Aorta (tissue), 5 donors: ENCODE measurements around the gene PLEKHA6. TPM values are rescaled to one million over a fixed set of nuclear protein-coding genes. Genes with fewer than 3 reads are reported as not detected.

Experiments used
- ATAC-seq: fragments of 200-7000 bp; cut with Tn5 transposase; one replicate; pipeline ENCODE4 v1.9.1; 2022; ENCODE audit warnings: moderate library complexity; ENCODE audit not compliant: low FRiP score
- DNase-seq, 2 donors: peaks; one replicate each; pipeline ENCODE4 v3.0.0-alpha.2; 2020
- H3K27ac ChIP-seq, 2 donors: one replicate each; pipeline ENCODE4 v1.5.1; 2013; ENCODE audit warnings: low read length in 2 of 2, mild to moderate bottlenecking in 2 of 2, moderate library complexity in 2 of 2, control low read depth in 1 of 2, inconsistent platforms in 1 of 2, low read depth in 1 of 2
- H3K27me3 ChIP-seq, 2 donors: one replicate each; pipeline ENCODE4 v1.6.1; 2013; ENCODE audit warnings: control low read depth in 1 of 2, low read length in 1 of 2, mild to moderate bottlenecking in 1 of 2, moderate library complexity in 1 of 2; ENCODE audit not compliant: insufficient read depth in 2 of 2, control insufficient read depth in 1 of 2
- H3K36me3 ChIP-seq, 2 donors: one replicate each; pipeline ENCODE4 v1.6.1; 2013; ENCODE audit warnings: control low read depth in 1 of 2, low read length in 1 of 2, mild to moderate bottlenecking in 1 of 2; ENCODE audit not compliant: insufficient read depth in 2 of 2, control insufficient read depth in 1 of 2
- H3K4me1 ChIP-seq, 2 donors: one replicate each; pipeline ENCODE4 v1.6.1; 2013; ENCODE audit warnings: low read length in 2 of 2, control low read depth in 1 of 2, mild to moderate bottlenecking in 1 of 2, moderate library complexity in 1 of 2; ENCODE audit not compliant: insufficient read depth in 2 of 2, control insufficient read depth in 1 of 2
- H3K4me3 ChIP-seq, 2 donors: one replicate each; pipeline ENCODE4 v1.5.1; 2013; ENCODE audit warnings: low read length in 2 of 2, control low read depth in 1 of 2, mild to moderate bottlenecking in 1 of 2
- H3K9me3 ChIP-seq: one replicate; pipeline ENCODE4 v1.6.1; 2013; ENCODE audit warnings: mild to moderate bottlenecking, low read length; ENCODE audit not compliant: control insufficient read depth
- WGBS, 2 donors: extraction: QIAGEN DNeasy Blood & Tissue Kit; methylation state at CpG; one replicate each; pipeline ENCODE4 v1.1.7; 2013; 5-methylcytosine and 5-hydroxymethylcytosine counted together
- intact Hi-C, 2 donors: fragments of 100-400 bp; cut with DNase I; formaldehyde crosslinking; loops; one replicate each; pipeline versions ENCODE4 v1.14.2 to v1.15.0; 2022
- long read RNA-seq, 2 donors: library from polyadenylated mRNA; unstranded; transcript quantifications; one replicate each; pipeline ENCODE4 v2.0.0, GENCODE V29; 2020 to 2021
- polyA plus RNA-seq, 2 donors: library from polyadenylated mRNA; stranded (reverse); fragments of 200-250 nt; gene quantifications; one replicate each; pipeline ENCODE4 v1.2.3, GENCODE V29; 2013
- total RNA-seq, 2 donors: library from RNA; stranded (reverse); fragmentation: NEBNext Ultra II Directional; extraction: Animal tissue kit (Norgen Biotek cat#: 25700); gene quantifications; one replicate each; pipeline ENCODE4 v1.2.1, GENCODE V29; 2021
- donor health status: healthy with polysubstance abuse.
- donor health status: Bipolar disorder and iron deficiency.
- donor health status: DM: no; HTN: no; CAD: no.
- donor health status: DM: no; HTN: no; CAD: no.
- donor health status: DM: yes; HTN: yes; CAD: no.

PLEKHA6 gene
- total RNA-seq = 10 to 100 TPM in 1 of 2 donors, 1 to 10 TPM in 1; 3.9 to 19.6 TPM
- polyA plus RNA-seq = 1 to 10 TPM in 1 of 2 donors, under 1 TPM in 1; 0.56 to 6.1 TPM
- long read RNA-seq, donor 1, partial matches to known transcripts = 2 of 9 reads
- long read RNA-seq, donor 1, other reads (novel, unspliced or antisense) = 7 of 9 reads
- long read RNA-seq, donor 2, partial matches to known transcripts = 4 of 15 reads
- long read RNA-seq, donor 2, other reads (novel, unspliced or antisense) = 11 of 15 reads

GRCh38 chr1:204359474-204360255 lies at the start of gene PLEKHA6:
PLEKHA6 (minus strand) TSS chr1:204359929; CDS start chr1:204273727, 86,202 bp downstream.
- Histone ChIP-seq H3K9me3 (no peaks in the 10 kb centered on the region), H3K27ac (no peak within 1 kb of the TSS), H3K36me3 (no peaks in the 10 kb centered on the region), H3K27me3 (no peaks in the 10 kb centered on the region), H3K4me1 (no peaks in the 10 kb centered on the region), H3K4me3 (no peak within 1 kb of the TSS)
- intact Hi-C loops = loop anchor here in 1 of 2 donors (5.0 kb wide), 1 partner anchor 147 kb away; the partner anchor contains the start of gene GOLT1A
- ATAC-seq (peak; percentile 34), DNase-seq (peak in 1 of 2 donors; percentile 17)
- 5 to 8% methylated on average over 20 of the region's 20 CpGs for WGBS, 2 donors

GRCh38 chr1:204409123-204409522 lies 49.4 kb upstream of the PLEKHA6 start:
- H3K27ac ChIP-seq = no peak overlapping the region
- H3K9me3 ChIP-seq = no peaks in the 10 kb centered on the region
- ATAC-seq = no peak
- no peaks in the 10 kb centered on the region for H3K27me3 ChIP-seq
- peak overlapping the region; percentile 55 to 58 for H3K4me3 ChIP-seq
- intact Hi-C loops = loop anchor here in 1 of 2 donors (10.0 kb wide), 1 partner anchor 544 kb away; the partner anchor contains the start of gene SNRPE
- H3K36me3 ChIP-seq = peaks cover 0 to 1% of the 10 kb centered on the region in 2 donors
- peaks cover 3 to 4% of the 10 kb centered on the region in 2 donors for H3K4me1 ChIP-seq
- 0% methylated on average over 3 of the region's 3 CpGs for WGBS, 2 donors
- DNase-seq = no peak

GRCh38 chr1:204408602-204409001 lies 48.9 kb upstream of the PLEKHA6 start:
- intact Hi-C loops = loop anchor here in 1 of 2 donors (10.0 kb wide), 1 partner anchor 544 kb away; the partner anchor contains the start of gene SNRPE
- H3K36me3 ChIP-seq = peaks cover 0 to 1% of the 10 kb centered on the region in 2 donors
- DNase-seq (no peak), ATAC-seq (no peak)
- peaks cover 3 to 4% of the 10 kb centered on the region in 2 donors for H3K4me1 ChIP-seq
- WGBS, 2 donors = 0 to 2% methylated on average over 1 of the region's 1 CpG
- H3K4me3 ChIP-seq = peak overlapping the region; percentile 55 to 58
- H3K27ac ChIP-seq = no peak overlapping the region
- H3K9me3 ChIP-seq = no peaks in the 10 kb centered on the region
- no peaks in the 10 kb centered on the region for H3K27me3 ChIP-seq

GRCh38 chr1:204408074-204408507 lies 48.4 kb upstream of the PLEKHA6 start:
- WGBS, 2 donors = 1% methylated on average over 2 of the region's 2 CpGs
- H3K4me1 ChIP-seq = peaks cover 3 to 4% of the 10 kb centered on the region in 2 donors
- intact Hi-C loops = loop anchor here in 1 of 2 donors (10.0 kb wide), 1 partner anchor 543 kb away; the partner anchor contains the start of gene SNRPE
- H3K27ac ChIP-seq = no peak overlapping the region
- peak overlapping the region; percentile 55 to 58 for H3K4me3 ChIP-seq
- H3K9me3 ChIP-seq = no peaks in the 10 kb centered on the region
- DNase-seq (peak; percentile 75 to 87), ATAC-seq (no peak)
- peaks cover 0 to 1% of the 10 kb centered on the region in 2 donors for H3K36me3 ChIP-seq
- H3K27me3 ChIP-seq = no peaks in the 10 kb centered on the region

GRCh38 chr1:204407295-204407971 lies 47.7 kb upstream of the PLEKHA6 start:
- Histone ChIP-seq H3K27me3 (no peaks in the 10 kb centered on the region), H3K9me3 (no peaks in the 10 kb centered on the region), H3K27ac (no peak overlapping the region), H3K4me1 (peaks cover 3 to 4% of the 10 kb centered on the region in 2 donors), H3K4me3 (peak overlapping the region; percentile 55 to 58), H3K36me3 (peaks cover 0 to 1% of the 10 kb centered on the region in 2 donors)
- intact Hi-C loops = loop anchor here in 1 of 2 donors (10.0 kb wide), 1 partner anchor 543 kb away; the partner anchor contains the start of gene SNRPE
- ATAC-seq (no peak), DNase-seq (no peak)
- 1 to 2% methylated on average over 3 of the region's 3 CpGs for WGBS, 2 donors

GRCh38 chr1:204406621-204407020 lies 46.9 kb upstream of the PLEKHA6 start:
- no peaks in the 10 kb centered on the region for H3K27me3 ChIP-seq
- H3K4me1 ChIP-seq = peaks cover 3 to 4% of the 10 kb centered on the region in 2 donors
- no peaks in the 10 kb centered on the region for H3K9me3 ChIP-seq
- no peak overlapping the region for H3K27ac ChIP-seq
- no peak for DNase-seq
- H3K4me3 ChIP-seq = peak overlapping the region; percentile 57 to 59
- intact Hi-C loops = loop anchor here in 1 of 2 donors (10.0 kb wide), 1 partner anchor 542 kb away; the partner anchor contains the start of gene SNRPE
- no peak for ATAC-seq
- WGBS, 2 donors = 26 to 31% methylated on average over 4 of the region's 4 CpGs
- H3K36me3 ChIP-seq = peaks cover 0 to 1% of the 10 kb centered on the region in 2 donors

- Histone ChIP-seq H3K27me3 (no peaks in the 10 kb centered on the region), H3K9me3 (no peaks in the 10 kb centered on the region), H3K27ac (no peak overlapping the region), H3K36me3 (peaks cover 0 to 1% of the 10 kb centered on the region in 2 donors), H3K4me1 (peaks cover 3 to 4% of the 10 kb centered on the region in 2 donors), H3K4me3 (peak overlapping the region in 1 of 2 donors; percentile 20)
- intact Hi-C loops = loop anchor here in 1 of 2 donors (10.0 kb wide), 1 partner anchor 541 kb away; the partner anchor contains the start of gene SNRPE
- no peak for ATAC-seq
- no peak for DNase-seq
- WGBS, 2 donors = 11 to 19% methylated on average over 2 of the region's 2 CpGs
Observed at GRCh38 chr1:204405988-204406387, 46.3 kb upstream of the PLEKHA6 start.

GRCh38 chr1:204404629-204405028 lies 44.9 kb upstream of the PLEKHA6 start:
- Histone ChIP-seq H3K9me3 (no peaks in the 10 kb centered on the region), H3K4me3 (no peak overlapping the region), H3K4me1 (peaks cover under 1 to 3% of the 10 kb centered on the region in 2 donors), H3K27ac (no peak overlapping the region), H3K36me3 (peaks cover 0 to under 1% of the 10 kb centered on the region in 2 donors), H3K27me3 (no peaks in the 10 kb centered on the region)
- intact Hi-C loops = loop anchor here in 1 of 2 donors (10.0 kb wide), 1 partner anchor 540 kb away; the partner anchor contains the start of gene SNRPE
- WGBS, 2 donors = 61 to 62% methylated on average over 2 of the region's 2 CpGs
- ATAC-seq (no peak), DNase-seq (no peak)
